ENCODE data around the gene UPP2.

UPP2 gene

GRCh38 chr2:158101384-158101926 is at the start of gene UPP2:
UPP2 (plus strand) TSS chr2:158101876; CDS start chr2:158102064, 188 bp downstream.
- no peak for DNase-seq

- no peak for DNase-seq
Measured at GRCh38 chr2:158052761-158053160, 48.9 kb upstream of the UPP2 start.

GRCh38 chr2:158056875-158057274 is 44.8 kb upstream of the UPP2 start:
- no peak for DNase-seq

GRCh38 chr2:158060160-158060834 is 41.4 kb upstream of the UPP2 start:
- DNase-seq, result no peak

GRCh38 chr2:158060835-158061435 is 40.7 kb upstream of the UPP2 start:
- no peak for DNase-seq

- DNase-seq, result no peak
Measured at GRCh38 chr2:158061763-158062162, 39.9 kb upstream of the UPP2 start.

GRCh38 chr2:158066046-158066713 is 35.5 kb upstream of the UPP2 start:
- no peak for DNase-seq

- no peak for DNase-seq
Measured at GRCh38 chr2:158071018-158071417, 30.7 kb upstream of the UPP2 start.

- DNase-seq, result no peak
Measured at GRCh38 chr2:158072361-158072760, 29.3 kb upstream of the UPP2 start.

- DNase-seq, result no peak
Measured at GRCh38 chr2:158079672-158080071, 22.0 kb upstream of the UPP2 start.

GRCh38 chr2:158088093-158088492 is 13.6 kb upstream of the UPP2 start:
- DNase-seq, result no peak

- no peak for DNase-seq
Measured at GRCh38 chr2:158089322-158089721, 12.4 kb upstream of the UPP2 start.

- DNase-seq, result no peak
Measured at GRCh38 chr2:158091647-158092046, 10.0 kb upstream of the UPP2 start.

GRCh38 chr2:158094487-158095092 is 7.1 kb upstream of the UPP2 start:
- no peak for DNase-seq

- DNase-seq, result no peak
Measured at GRCh38 chr2:158095269-158095668, 6.4 kb upstream of the UPP2 start.

GRCh38 chr2:158095912-158096311 is 5.8 kb upstream of the UPP2 start:
- no peak for DNase-seq

GRCh38 chr2:158097481-158097880 is 4.2 kb upstream of the UPP2 start:
- DNase-seq, result no peak

GRCh38 chr2:158098178-158098577 is 3.5 kb upstream of the UPP2 start:
- no peak for DNase-seq

- DNase-seq, result no peak
Measured at GRCh38 chr2:158099716-158100115, 2.0 kb upstream of the UPP2 start.

- no peak for DNase-seq
Measured at GRCh38 chr2:158100411-158100810, 1.3 kb upstream of the UPP2 start.

- DNase-seq, result no peak
Measured at GRCh38 chr2:158102446-158102845, 770 bp downstream of the UPP2 start.

- DNase-seq, result no peak
Measured at GRCh38 chr2:158103411-158104012, 1.8 kb downstream of the UPP2 start.

GRCh38 chr2:158104903-158105302 is 3.2 kb downstream of the UPP2 start:
- DNase-seq, result no peak
